GM12865 (cell line): ENCODE measurements around the gene VARS2.
"Not testable (repeated sequence)": the region's sequence is repeated elsewhere in the genome, so short reads cannot be mapped to it uniquely, and the experiment has no call there.

Experiments
- DNase-seq: peaks from one replicate; pipeline ENCODE4 v3.0.0; 2010; ENCODE audit warnings: low read depth
- H3K4me3 ChIP-seq: 2 replicates; pipeline ENCODE4 v1.5.1; 2011; ENCODE audit warnings: mild to moderate bottlenecking, low read depth, low read length, control low read depth
- CTCF ChIP-seq: IDR thresholded peaks from 2 replicates; pipeline ENCODE4 v1.5.1; 2011; ENCODE audit warnings: low read length, control low read depth, low read depth, inconsistent platforms; ENCODE audit not compliant: insufficient read depth; ENCODE audit errors: missing control alignments

Gene VARS2

DNA sequence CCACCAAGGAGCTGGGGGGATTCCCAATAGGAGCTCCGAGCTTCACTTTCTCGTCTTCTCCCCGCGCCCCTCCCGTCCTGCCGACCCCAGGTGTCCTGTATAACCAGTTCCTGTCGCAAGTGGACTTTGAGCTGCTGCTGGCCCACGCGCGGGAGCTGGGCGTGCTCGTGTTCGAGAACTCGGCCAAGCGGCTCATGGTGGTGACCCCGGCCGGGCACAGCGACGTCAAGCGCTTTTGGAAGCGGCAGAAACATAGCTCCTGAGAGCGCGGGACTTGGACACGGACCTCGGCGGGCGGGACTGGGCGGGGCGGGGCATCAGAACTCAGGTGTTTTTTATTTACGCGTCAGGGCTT, 340 bp upstream of the VARS2 start:
- no peak for DNase-seq
- TF ChIP-seq CTCF, result no peak
- peak overlapping the region; percentile 91 for H3K4me3 ChIP-seq

DNA sequence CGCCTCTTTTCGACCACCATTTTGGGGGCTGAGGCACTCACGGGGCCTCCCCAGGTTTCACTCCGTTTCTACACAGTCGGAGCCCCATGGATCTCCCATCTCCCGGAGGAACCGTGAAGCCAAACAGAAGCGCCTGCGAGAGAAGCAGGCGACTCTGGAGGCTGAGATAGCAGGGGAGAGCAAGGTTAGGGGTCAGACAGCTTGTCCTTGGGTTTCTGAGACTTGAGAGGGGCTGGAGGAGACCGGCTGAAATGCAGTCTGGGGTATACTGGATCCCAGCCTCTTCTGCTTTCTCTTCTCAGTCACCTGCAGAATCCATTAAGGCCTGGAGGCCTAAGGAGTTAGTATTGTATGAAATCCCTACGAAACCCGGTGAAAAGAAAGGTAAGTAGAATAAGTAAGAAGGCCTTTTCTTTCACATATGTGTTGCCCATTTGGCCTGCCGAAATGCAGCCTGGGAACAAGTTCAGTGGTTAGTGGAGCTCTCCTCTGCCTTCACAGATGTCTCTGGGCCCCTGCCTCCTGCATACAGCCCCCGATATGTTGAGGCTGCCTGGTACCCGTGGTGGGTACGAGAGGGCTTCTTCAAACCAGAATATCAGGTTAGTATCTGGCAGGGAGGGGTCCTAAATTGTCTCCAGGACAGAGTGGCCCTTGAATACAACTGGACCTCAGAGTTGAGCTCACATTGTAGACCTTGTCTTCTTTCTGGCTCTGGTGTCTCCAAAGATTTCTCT, 984 bp downstream of the VARS2 start:
- no peak for TF ChIP-seq CTCF
- peak overlapping the region; percentile 91 for H3K4me3 ChIP-seq

DNA sequence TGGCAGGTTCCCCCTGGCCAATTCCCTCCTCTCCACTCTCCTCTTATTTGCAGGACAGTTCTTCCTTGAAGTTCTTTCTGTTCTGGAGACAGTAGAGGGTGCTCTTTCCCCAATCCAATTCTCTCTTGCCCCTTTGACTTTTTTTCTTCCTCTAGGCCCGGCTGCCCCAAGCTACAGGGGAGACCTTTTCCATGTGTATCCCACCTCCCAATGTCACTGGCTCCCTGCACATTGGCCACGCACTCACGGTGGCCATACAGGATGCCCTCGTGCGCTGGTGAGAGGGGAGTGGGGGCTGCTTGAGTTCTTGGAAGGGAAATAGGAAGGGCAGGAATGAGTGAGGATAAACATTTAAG, 1.5 kb downstream of the VARS2 start:
- peak; percentile 62 for TF ChIP-seq CTCF
- peak; percentile 65 for DNase-seq
- H3K4me3 ChIP-seq, result peak overlapping the region; percentile 91

More for the DNA sequence above, 984 bp downstream of the VARS2 start:
- peak; percentile 23 for DNase-seq

DNA sequence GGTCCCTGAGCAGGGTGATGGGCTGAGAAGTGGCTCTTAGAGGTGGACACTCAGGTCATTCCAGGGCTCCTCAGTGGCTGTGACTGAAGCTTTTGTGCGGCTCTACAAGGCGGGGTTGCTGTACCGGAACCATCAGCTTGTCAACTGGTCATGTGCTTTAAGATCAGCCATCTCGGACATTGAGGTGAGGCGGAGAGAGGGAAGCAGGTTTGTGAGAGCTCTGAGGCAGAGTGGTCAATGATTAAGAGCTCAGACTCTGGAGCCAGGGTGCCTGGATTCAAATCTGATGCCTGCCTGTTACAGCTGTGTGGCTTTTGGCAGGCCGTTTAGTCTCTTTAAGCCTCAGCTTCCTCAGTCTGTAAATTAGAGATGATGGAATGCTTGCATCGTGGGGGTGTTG, 3.0 kb downstream of the VARS2 start:
- DNase-seq, result no peak
- no peak overlapping the region for H3K4me3 ChIP-seq
- TF ChIP-seq CTCF, result no peak

GRCh38 chr6:30917487-30917886, 3.4 kb downstream of the VARS2 start:
- no peak for TF ChIP-seq CTCF
- no peak for DNase-seq
- H3K4me3 ChIP-seq, result no peak overlapping the region

DNA sequence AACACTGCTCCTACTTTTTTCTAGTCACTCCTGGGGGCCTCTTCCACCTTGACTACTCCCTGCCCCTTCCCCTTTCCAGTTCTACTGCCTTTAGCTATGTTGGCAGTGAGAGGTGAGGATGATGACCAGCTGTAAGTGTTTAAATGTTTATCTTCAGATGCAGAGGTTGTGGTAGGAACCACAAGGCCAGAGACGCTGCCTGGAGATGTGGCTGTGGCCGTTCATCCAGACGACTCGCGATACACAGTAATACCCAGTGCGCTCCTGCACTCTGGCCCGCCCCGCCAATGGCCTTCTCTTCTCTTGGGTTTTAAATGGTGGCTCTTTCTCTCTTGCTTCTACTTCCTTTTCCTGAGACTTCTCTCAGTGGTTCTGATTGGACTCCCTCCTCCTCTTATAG, 4.6 kb downstream of the VARS2 start:
- no peak overlapping the region for H3K4me3 ChIP-seq
- DNase-seq, result no peak
- TF ChIP-seq CTCF, result no peak

GRCh38 chr6:30922447-30922852, 8.4 kb downstream of the VARS2 start:
- no peak overlapping the region for H3K4me3 ChIP-seq
- no peak for TF ChIP-seq CTCF
- no peak for DNase-seq

- not testable (repeated sequence) for DNase-seq, H3K4me3 ChIP-seq
Measured at GRCh38 chr6:30924040-30924627, 10.1 kb downstream of the VARS2 start.
